ENCODE measurements around the gene COL24A1. TPM values are rescaled to one million over a fixed set of nuclear protein-coding genes. Genes with fewer than 3 reads are reported as not detected.
"Not testable (repeated sequence)": the region's sequence is repeated elsewhere in the genome, so short reads cannot be mapped to it uniquely, and the experiment has no call there.

The COL24A1 gene
- total and polyA plus RNA-seq, 2 donors (not counting 3 experiments of a cell fraction or from before 2014, with no cell fraction given), result 0.03 TPM; not detected in 1

- no peak overlapping the region for H2AFZ ChIP-seq (ENCODE audit: low read depth, low read length)
- POLR2A ChIA-PET, result no interaction called here
Observed at GRCh38 chr1:85957760-85958159, 198.8 kb downstream of the COL24A1 start.

GRCh38 chr1:85955218-85955617, 201.4 kb downstream of the COL24A1 start:
- FAIRE-seq; dilution Hi-C loops (cut with MboI; ENCODE audit: extremely low pct_ligation_motif_present, low sequenced_read_pairs); H3K9ac ChIP-seq (replicated peaks; ENCODE audit: extremely low read depth, insufficient read depth, low read length); H3K9me3 ChIP-seq (replicated peaks; ENCODE audit: control insufficient read depth, insufficient read depth, low read length); H2AFZ ChIP-seq (ENCODE audit: low read depth, low read length); H3K9me1 ChIP-seq (replicated peaks; ENCODE audit: control insufficient read depth, extremely low read depth, insufficient read depth, low read length); BruUV-seq (replicated peaks); H3K4me2 ChIP-seq (ENCODE audit: insufficient read depth, low read length); DNase-seq (ENCODE audit: low read depth, low spot score); intact Hi-C loops (cut with micrococcal nuclease); POLR2A ChIA-PET; H4K20me1 ChIP-seq (replicated peaks; ENCODE audit: control insufficient read depth, extremely low read depth, insufficient read depth, low read length); H3K4me1 ChIP-seq (ENCODE audit: control insufficient read depth, extremely low read depth, insufficient read depth, low read length); H3K79me2 ChIP-seq (ENCODE audit: control insufficient read depth, insufficient read depth, low read length); CTCF ChIA-PET; H3K4me3 ChIP-seq (replicated peaks in 1 of 3; ENCODE audit: insufficient read depth in 1 of 3, low read depth in 1 of 3, low read length in 3 of 3); H3K36me3 ChIP-seq (ENCODE audit: control insufficient read depth in 2 of 2, extremely low read depth in 1 of 2, insufficient read depth in 2 of 2, low read length in 2 of 2); H3K27ac ChIP-seq (ENCODE audit: insufficient read depth, low read depth, low read length): not testable (repeated sequence)
- H3K27me3 ChIP-seq (ENCODE audit: control insufficient read depth in 2 of 2, insufficient read depth in 2 of 2, low read length in 2 of 2), result peaks cover 0 to 18% of the 10 kb centered on the region in 2 experiments

More at GRCh38 chr1:85957760-85958159, 198.8 kb downstream of the COL24A1 start:
- FAIRE-seq, result no peak
- dilution Hi-C loops (cut with MboI; ENCODE audit: extremely low pct_ligation_motif_present, low sequenced_read_pairs), result no loop called here
- Histone ChIP-seq H3K27ac (ENCODE audit: insufficient read depth, low read depth, low read length) (no peak overlapping the region), H3K79me2 (ENCODE audit: control insufficient read depth, insufficient read depth, low read length) (no peaks in the 10 kb centered on the region), H3K27me3 (ENCODE audit: control insufficient read depth in 2 of 2, insufficient read depth in 2 of 2, low read length in 2 of 2) (peaks cover 0 to 2% of the 10 kb centered on the region in 2 experiments), H4K20me1 (replicated peaks; ENCODE audit: control insufficient read depth, extremely low read depth, insufficient read depth, low read length) (no peaks in the 10 kb centered on the region), H3K9ac (replicated peaks; ENCODE audit: extremely low read depth, insufficient read depth, low read length) (no peak overlapping the region), H3K4me1 (ENCODE audit: control insufficient read depth, extremely low read depth, insufficient read depth, low read length) (no peaks in the 10 kb centered on the region), H3K36me3 (ENCODE audit: control insufficient read depth in 2 of 2, extremely low read depth in 1 of 2, insufficient read depth in 2 of 2, low read length in 2 of 2) (no peaks in the 10 kb centered on the region), H3K4me2 (ENCODE audit: insufficient read depth, low read length) (no peak overlapping the region), H3K4me3 (replicated peaks in 1 of 3; ENCODE audit: insufficient read depth in 1 of 3, low read depth in 1 of 3, low read length in 3 of 3) (no peak overlapping the region), H3K9me3 (replicated peaks; ENCODE audit: control insufficient read depth, insufficient read depth, low read length) (no peaks in the 10 kb centered on the region), H3K9me1 (replicated peaks; ENCODE audit: control insufficient read depth, extremely low read depth, insufficient read depth, low read length) (no peaks in the 10 kb centered on the region)
- intact Hi-C loops (cut with micrococcal nuclease), result no loop called here
- TF ChIP-seq MYC (IDR thresholded peaks at IDR 0.05; ENCODE audit: low read depth, low read length) (no peak), JUN (IDR thresholded peaks at IDR 0.05; ENCODE audit: borderline replicate concordance, insufficient read depth, insufficient read length, low read depth) (no peak), EZH2 (IDR thresholded peaks at IDR 0.05; ENCODE audit: borderline replicate concordance, low read depth, low read length, severe bottlenecking) (no peak), POLR2AphosphoS5 (IDR thresholded peaks at IDR 0.05; ENCODE audit: insufficient read depth, low read depth, low read length) (no peak)
- CTCF ChIA-PET, result no interaction called here
- no TSS peak for BruUV-seq (replicated peaks)
- DNase-seq (ENCODE audit: low read depth, low spot score), result no peak

All from endothelial cell of umbilical vein (primary cell).